ENCODE data around the gene UBXN4.
A peak's percentile ranks its signal among the peaks of the same experiment; 100 is the strongest.
"Not testable (repeated sequence)": the region's sequence is repeated elsewhere in the genome, so short reads cannot be mapped to it uniquely, and the experiment has no call there.

The UBXN4 gene

DNA sequence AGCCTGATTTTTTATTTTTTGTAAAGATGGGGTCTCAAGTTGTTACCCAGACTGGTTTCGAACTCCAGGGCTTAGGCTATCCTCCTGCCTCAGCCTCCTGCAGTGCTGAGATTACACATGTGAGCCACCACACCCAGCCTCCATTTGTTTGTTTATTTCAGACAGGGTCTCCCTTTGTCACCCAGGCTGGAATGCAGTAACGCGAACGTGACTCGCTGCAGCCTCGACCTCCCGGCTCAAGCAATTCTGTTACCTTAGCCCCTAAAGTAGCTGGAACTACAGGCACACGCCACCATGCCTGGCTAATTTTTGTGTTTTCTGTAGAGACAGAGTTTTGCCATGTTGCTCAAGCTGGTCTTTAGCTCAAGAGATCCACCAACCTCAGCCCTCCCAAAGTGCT is 27.2 kb downstream of the UBXN4 start:
- DNase-seq: no peak

DNA sequence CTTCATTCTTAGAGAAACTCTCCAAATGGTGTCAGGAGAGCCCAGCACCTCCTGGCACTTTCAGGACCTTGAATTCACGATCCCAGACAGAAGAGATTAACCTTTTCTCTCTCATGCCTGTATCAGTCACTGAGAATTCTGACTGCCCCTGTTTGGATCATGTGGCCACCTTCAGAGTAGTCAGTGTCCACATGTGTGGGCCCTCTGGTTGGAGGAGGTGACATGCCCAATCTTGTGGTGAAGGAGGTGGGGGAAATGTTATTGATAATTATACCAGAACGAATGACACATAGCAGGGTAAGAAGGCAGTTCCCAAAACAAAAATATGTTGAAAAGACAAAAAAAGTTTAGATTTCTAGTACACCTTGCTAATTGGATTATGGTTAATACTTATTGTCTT is 31.7 kb downstream of the UBXN4 start:
- no peak for DNase-seq

DNA sequence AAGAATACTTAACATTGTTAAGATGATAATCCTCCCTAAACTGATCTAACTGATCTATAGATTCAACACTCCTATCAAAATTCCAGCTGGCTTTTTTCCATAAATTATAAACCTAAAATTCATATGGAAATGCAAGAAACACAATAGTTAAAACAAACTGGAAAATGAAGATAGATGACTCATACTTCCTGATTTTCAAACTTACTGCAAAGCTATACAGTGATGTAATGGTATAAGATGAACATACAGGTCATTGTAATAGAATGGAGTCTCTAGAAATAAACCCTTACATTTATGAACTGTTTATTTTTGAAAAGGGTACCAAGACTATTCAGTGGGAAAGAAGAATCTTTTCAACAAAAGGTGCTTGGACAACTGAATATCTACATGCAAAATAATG is 32.3 kb downstream of the UBXN4 start:
- DNase-seq: no peak

DNA sequence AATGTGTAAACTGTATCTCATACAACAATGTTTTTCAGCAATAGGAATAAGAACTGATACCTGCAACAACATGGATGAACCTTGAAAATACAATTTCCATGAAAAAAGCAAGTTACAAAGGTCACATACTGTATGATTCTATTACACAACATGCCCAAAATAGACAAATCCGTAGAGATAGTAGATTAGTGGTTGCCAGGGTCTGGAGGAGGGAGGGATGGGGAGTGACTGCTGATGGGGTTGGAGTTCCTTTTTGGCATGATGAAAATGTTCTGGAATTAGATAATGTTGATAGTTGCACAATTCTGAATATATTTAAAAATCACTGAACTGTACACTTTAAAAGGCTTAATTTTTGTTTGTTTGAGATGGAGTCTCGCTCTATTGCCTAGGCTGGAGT is 33.8 kb downstream of the UBXN4 start:
- DNase-seq: no peak

DNA sequence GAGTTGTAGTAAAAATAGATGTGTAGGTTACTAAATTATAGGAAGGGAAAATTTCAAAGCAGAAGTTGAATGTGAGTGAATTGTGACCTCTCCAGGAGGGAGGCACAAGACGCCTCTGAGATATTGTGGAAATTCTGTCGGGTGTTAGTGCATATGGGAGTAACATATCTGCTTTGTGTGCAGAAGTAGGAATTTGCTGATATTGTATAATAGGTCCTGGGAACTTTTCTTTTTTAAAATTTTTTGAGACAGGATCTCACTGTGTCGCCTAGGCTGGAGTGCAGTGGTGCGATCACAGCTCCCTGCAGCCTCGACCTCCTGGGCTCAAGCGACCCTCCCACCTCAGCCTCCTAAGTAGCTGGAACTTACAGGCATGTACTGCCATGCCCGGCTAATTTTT is 34.7 kb downstream of the UBXN4 start:
- no peak for DNase-seq

DNA sequence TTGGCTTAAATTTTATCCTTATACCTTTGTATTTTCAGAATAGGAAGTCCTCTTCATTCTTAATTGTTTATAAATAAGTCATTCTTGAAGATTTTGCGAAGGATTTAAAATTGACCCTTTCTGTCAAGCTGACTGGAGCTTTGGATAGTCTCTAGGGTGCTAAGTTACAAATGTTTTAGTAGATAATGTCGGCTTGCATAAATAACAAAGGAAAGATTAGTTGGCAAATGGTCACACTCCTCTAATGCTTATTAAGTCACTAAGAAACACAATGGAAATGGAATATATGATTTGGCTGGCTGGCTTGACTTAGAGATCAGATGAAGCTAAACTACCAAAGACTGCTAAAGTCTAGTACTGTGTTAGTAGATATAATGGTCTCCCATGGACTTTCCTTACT is 40.6 kb downstream of the UBXN4 start:
- no peak for DNase-seq

DNA sequence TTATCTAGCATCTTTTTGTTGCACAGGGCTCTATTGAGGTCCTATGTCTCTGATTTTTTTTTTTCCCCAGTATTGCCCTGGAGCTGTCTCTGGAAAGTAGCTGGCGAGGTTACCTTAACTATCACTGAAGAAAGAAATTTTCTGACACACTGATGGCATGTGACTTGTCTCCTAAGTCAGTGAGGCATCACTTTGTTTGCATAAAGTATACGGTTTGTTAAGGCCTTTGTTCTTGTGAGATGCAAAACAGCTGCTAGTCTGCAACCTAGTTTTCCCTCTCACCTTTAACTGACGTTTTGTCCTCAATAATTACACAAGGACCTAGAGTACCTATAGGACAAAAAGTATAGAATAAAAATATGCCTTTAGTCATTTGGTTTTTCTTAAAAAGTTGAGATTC is 41.8 kb downstream of the UBXN4 start:
- no peak for DNase-seq

DNA sequence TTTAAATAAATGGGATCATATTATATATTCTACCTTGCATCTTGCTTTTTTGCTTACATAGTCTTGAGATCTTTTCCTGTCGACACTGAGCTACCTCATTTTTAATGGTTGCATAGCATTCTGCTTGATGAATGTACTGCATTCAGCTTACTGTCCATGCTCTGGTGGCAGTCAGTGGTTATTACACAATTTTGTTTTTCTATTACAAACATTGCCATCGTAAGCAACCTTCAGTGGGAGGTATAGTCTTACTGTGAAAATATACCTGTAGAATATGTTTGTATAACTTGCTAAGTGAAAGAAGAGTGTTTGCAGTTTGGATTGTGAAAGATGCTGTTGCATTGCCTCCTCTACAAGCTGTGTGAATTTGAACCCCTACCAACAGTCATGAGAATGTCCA is 43.4 kb downstream of the UBXN4 start:
- DNase-seq: no peak

DNA sequence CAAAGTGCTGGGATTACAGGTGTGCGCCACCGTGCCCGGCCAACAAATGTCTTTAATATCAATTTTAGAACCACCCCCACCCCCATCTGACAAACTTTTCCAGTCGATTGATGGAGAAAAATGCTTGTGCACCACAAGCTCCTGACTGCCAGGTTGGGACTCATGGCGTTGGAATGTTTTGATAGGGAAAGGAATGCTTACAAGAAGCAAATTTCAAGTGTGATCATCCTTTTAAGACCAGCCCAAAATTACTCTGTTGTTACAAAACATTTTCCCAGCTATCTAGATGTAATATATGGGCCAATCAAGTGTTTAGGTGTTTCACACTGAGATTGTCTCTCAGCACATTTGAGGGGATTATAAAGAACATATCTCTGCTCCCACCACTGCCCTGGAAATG is 45.2 kb downstream of the UBXN4 start:
- no peak for DNase-seq

DNA sequence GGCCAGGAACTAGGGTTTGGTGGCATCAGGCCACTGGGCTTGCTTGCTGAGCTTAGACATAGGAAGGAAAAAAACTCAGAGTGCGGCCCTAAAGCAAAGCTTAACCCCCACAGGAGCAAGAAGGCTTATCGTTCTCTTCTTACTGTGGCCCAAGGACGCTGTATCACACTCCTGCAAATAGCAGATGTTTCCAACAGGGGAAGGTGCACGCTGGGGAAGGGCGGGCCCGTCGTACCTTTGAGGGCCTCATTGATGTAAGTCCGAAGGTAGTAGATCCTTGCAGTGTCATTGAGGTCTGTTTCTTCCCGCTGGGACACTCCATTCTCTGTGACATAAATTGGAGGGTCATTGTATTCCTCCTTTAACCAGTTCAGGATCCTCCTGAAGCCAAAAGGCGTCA is 48.8 kb downstream of the UBXN4 start:
- DNase-seq: no peak

DNA sequence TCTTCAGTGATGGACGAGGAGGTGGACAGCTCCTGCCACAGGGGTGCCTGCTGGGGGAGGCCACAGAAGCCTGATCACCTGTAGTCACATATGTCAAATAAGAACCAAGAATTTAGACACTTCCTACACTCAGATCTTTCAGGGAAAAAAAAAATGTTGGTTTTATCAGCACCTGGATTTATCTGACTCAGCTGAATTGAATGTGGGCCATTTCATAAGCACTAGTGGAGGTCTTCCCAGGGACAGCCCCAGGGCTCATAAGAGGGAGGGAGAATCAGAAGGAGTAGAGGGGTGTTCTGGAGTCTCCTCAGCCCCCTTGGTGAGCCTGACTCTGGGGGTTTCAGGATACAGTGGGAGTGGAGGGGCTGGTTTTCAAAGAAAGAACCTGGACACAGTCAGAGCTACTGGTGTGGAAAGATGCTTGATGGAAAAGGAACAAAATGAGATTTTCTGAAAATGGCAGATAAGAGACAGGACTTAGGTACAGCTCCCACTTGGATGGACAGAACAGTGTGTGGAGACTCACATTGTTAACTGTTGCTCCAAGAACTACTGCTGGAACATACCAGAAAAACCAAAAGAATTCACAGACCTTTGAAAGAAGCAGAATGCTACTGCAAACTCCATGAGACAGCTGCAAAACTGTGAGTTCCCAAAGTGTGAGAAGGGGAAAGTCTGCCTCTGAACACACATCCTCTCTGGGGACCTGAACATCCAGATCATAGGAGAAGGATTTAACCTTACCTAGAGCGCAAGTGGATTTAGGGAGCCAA is 49.9 kb downstream of the UBXN4 start:
- DNase-seq: no peak

DNA sequence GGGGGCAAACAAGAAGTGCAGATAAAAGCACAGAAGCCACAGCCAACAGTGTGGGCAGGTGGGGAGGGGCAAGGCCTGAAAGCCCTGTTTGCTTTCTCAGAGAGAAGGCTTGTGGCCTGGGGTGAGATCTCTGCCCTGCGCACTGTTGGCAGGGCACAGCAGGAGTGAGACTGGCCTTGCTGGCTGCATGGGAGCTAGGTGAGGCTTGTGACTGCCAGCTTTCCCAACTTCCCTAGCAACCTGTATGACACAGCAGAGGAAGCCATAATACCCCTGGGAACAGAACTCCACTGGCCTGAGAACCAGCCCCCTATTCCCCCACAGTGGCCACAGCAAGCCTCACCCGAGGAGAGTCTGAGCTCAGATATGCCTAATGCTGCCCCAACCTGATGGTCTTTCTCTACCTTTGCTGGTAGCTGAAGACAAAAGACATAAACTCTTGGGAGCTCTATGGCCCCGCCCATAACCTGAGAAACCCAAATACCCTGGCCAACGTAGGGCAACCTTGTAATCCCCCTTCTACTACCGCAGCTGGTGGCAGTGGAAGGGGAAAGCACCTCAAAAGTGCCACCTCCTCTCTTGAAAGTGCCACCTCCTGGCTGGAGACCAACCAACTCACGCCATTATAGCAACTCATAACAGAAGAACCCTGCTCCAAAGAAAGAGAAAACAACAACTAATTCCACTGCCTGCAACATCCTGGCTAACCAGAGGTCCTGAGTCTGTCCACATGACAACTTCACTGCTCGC is 50.9 kb downstream of the UBXN4 start:
- no peak for DNase-seq

DNA sequence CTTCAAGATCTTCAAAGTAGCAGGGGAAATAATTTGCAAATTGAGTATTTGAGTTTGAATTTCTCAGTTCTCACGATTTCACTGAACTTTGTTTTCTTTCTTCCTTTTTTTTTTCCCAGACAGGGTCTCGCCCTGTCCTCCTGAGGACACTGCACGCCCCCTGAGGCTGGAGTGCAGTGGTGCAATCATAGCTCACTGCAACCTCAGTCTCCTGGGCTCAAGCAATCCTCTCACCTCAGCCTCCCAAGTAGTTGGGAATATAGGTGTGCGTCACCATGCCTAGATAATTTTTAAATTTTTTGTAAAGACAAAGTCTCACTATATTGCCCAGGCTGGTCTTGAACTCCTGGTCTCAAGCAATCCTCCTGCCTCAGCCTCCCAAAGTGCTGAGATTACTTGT is 54.0 kb downstream of the UBXN4 start:
- DNase-seq: not testable (repeated sequence)

DNA sequence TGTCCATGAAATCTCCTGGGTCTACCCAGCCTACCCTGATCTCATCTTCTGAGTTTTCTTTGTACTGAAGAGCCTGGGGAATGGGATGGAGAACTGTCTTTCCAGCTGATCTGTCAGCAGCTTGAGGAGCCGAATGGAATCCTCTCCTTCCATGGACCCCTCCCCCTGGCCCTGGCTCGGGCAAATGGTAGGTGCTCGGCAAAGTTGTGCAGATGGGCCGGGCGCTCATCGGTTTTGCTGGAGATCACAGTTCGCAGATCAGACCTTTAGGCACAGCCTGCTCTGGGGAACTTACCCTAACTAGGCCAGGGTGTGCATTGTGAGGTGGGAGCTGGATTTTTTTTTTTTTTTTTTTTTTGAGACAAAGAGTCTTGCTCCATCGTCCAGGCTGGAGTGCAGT is 55.0 kb downstream of the UBXN4 start:
- no peak for DNase-seq

DNA sequence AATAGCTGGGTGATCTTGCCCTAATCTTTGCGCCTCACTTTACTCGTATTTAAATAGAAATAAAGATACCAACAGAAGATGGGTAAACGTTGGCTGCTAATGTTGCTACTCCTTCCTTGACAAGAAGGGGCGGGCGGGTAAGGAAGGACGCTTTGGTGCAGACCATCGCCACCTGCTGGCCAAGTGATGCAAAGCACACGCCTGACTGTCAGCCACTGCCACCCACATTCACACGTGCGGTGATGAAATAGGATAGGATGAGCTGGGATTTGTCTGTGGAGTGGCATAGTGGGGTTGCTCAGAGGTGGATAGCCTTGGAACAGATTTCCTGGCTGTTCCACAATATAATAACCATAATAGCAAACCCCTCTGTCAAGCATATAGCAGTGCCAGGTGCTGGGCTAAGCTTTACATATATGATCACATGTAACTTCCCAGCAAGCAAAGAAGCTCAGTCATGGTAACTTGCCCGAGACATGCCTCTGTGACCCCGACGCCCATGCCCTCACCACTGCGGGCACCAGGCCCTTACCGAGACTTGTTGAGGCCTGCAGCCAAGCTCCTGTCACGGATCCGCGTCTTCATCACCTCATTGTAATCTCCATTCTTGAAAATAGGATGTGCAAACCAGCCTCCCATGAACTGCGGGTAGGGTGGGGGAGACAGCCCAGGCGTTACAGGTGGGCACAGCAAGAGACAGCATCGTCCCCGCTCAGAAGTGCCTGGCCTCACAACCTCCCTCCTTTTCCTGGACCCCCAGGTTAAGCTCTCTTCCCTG is 56.0 kb downstream of the UBXN4 start:
- peak; percentile 79 for DNase-seq

DNA sequence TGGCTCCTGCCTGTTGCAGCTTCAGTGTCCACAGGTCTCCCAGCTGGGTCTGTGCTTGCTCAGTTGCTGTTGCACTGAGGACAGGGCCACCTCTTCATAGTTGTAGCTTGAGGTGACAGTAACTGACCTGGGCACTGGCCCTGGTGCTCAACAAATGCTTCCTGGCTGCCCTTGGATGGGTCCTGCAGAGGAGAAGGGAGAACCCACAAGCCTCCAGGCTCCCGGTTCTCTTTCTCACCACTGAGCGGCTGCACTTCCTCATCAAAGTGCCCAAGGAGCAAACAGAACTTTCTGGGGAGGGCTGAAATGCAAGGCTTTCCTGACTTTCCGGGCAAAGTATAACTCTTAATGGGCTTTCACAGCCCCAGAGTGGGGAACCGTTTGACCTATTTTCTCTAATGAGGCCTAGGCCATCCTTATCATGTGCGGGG is 56.6 kb downstream of the UBXN4 start:
- DNase-seq: no peak

DNA sequence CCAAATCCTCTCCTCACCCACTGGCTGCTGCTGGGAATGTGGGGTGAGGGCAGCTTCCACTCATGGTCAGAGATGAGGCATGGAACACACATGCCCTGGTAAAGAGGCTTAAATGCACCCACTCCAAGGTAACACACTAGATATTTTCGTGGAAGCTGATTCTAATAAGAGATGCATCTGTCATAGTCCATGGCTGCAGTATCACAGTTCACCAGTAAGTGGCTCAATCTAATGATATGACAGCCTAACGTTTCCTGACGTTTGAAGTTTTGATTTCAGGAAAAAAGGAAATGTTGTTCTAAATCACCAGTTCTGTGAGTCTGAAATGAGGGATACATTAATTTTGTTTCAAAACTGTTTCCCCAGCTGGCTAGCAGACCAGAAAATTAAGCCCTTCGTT is 57.1 kb downstream of the UBXN4 start:
- DNase-seq: no peak

DNA sequence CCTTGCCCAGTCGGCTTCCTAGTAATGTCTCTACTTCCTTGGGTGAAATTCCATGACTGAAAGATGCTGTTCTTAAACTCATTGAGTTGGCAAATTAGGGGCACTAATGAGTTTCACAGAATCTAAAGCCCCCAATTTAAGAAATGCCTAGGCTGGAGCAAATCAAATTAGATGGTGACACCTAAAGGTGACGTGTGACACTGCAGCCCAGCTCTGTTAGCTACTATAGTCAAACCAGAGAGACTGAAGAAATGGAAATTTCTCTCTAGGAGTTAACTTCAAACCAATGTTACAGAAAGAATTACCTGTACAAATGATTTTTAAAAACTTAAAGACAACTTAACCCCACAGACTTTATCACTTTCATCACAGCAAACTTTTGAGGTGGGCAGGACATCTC is 58.1 kb downstream of the UBXN4 start:
- DNase-seq: no peak

DNA sequence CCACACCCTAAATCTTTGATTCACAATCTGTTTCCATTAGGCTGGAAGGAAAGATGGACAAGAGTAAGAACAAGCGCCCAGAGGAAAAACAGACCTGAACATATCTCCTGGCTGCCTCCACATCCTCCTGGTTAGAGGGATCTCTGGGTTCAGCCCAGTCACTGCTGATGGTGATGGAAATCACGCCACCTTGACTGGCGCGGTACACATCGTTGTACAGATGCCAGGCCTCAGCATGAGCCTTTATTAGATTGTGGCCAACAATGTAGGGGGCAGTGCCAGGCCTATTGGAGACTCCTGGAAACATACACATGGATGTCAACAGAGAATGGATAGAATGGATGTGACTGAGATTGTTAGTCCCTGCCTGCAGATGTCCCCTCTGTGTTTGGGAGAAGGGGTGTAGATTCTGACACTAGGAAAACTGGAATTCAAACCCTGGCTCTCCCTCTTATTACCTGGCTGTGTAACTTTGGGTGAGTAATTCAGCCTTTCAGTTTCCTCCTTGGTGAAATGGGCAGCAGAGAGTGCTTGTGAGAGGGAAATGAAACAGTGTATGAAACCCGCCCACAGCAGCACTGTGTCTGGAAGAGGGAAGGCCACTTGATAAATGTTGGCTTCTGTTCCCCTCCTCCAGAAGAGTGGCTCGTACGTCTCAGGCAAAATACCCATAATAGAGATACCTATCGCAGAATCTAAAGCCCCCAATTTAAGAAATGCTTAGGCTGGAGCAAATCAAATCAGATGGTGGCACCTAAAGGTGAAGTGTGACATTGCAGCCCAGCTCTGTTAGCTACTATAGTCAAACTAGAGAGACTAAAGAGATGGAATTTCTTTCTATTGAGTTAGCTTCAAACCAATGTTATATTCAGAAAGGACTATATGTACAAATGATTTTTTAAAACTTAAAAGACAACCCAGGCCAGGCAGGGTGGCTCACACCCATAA is 59.1 kb downstream of the UBXN4 start:
- no peak for DNase-seq

DNA sequence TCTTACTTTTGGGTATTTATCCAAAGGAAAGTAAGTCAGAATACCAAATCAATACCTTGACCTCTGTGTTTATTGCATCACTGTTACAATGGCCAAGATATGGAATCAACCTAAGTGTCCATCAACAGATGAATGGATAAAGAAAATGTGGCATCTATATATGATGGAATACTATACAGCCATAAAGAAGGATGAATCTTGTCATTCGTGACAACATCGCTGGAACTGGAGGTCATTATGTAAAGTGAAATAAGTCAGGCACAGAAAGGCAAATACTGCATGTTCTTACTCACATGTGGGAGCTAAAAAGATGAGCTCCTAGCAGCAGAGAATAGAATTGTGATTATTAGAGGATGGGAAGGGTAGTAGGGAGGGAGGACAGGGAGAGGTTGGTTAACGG is 60.7 kb downstream of the UBXN4 start:
- no peak for DNase-seq

DNA sequence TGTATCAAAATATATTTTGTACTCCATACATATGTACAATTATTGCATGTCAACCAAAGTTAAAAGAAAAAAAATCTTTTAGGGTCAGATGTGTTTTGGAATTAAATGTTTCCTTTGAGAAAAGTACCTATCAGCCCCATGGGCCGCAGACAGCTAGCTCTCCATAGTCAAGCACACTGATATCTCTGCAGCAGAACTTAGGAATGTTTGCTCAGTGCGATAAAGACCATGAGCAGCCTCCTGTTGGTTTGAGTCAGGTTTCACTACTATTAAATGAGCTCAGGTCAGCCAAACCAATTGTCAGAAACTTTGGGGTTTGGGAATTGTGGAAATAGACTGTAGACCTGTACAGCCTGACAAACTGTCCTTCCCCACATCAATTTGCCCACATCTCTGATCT is 61.6 kb downstream of the UBXN4 start:
- DNase-seq: no peak

DNA sequence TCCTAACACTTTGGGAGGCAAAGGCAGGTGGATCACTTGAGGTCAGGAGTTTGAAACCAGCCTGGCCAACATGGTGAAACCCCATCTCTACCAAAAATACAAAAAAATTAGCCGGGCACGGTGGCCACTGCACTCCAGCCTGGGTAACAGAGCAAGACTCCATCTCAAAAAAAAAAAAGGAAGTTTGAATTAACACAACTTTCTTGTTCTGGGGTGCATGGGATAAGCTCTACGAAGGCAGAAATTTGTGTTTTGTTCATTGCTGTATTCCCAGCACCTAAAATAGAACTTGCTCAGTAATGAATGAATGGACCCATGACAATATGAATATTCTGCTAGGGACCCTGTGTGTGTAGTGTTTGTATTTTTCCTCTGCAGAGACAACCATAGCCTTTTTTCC is 66.2 kb downstream of the UBXN4 start:
- DNase-seq: not testable (repeated sequence)

Data from NCI-H2171 treated with DMSO at 0.1 percent for 48 hours (cell line).